ENCODE data around the gene PLD1.
A peak's percentile ranks its signal among the peaks of the same experiment; 100 is the strongest.
"Not testable (repeated sequence)": the region's sequence is repeated elsewhere in the genome, so short reads cannot be mapped to it uniquely, and the experiment has no call there.

Gene PLD1

DNA sequence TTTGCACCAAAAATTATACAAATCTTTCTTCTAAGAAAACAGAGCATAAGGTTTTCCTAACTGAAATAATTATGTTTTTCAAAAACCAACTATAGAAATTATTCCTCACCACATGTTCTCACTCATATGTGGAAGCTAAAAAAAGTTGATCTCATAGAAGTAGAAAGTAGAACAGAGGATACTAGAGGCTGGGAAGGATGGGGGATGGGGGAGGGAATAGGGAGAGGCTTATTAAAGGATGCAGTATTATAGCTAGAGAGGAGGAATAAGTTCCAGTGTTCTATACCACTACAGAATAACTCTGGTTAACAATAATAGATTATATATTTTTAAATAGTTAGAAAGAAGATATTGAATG is 20.2 kb upstream of the PLD1 start:
- no peak for TF ChIP-seq ZNF274 (IDR thresholded peaks at IDR 0.05; ENCODE audit: low read depth, low read length)
- H3K4me3 ChIP-seq (ENCODE audit: low read length): no peak overlapping the region

DNA sequence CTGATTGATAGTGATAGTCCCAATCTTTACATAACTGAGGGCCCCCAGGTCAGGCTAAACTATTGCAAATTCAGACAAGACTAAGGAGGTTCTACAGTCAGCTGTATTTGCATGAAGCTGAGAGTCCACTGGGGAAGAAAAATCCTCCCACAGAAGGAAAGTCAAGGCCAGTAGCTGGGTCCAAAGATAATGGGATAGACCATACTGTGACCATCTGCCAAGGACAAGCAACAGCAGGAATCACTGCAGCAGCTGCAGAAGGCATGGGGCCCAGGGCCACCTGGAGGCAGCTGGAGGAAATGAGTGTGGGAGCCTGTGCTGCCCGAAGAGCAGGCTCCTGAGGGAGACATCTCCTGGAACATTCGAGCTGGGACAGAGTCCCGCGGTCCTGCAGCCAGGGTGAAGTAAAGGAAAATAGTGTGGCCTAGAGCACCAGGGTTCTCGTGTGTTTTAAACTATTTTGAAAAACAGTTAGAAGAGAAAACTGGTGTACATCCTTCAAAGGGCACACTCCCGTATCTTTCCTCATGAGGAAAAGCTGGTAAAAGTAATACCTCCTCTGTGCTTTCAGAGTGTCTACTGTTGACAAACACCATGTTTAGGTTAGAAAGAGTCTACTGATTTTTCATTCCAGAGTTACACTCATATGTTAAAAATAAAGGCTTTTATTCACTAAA is 19.7 kb upstream of the PLD1 start:
- no peak for TF ChIP-seq ZNF274 (IDR thresholded peaks at IDR 0.05; ENCODE audit: low read depth, low read length)

DNA sequence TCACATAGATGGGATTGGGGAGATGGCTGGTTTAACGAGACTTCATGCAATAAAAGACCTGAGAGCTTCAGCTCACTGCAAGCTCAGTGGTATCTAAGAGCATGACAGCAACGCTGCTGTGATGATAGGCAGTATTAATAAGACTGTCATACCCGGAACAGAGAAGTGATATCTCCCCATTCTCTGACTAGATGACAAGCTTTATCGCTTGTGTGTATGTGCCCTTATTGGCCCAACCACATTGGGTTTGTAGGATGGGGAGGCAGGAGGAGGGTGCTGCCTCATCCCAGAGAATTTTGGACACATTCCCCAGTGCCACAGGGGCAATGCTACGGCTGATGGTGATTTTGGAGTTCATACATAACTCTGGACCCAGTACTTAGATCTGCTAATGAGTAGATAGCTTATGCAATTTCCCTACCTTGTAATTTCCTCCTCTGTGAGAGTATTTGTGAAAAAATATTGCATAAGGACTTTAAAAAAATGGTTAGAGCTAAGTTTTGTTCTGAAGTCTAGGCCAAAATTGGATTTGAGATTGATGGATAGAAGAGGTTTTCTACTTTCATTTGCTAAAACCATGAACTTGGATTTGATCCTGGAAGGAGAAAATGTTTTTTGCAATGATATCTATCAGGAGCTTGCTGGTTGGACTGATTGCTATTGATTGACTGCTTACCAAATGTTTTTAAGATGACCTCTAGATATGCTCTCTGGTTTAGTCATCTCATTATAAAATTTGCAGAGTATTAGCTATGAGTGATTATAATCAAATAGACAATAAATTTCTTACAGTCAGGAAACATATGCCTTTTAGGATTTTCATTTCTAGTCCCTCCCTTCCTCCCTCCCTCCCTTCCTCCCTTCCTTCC is 18.9 kb upstream of the PLD1 start:
- TF ChIP-seq ZNF274 (IDR thresholded peaks at IDR 0.05; ENCODE audit: low read depth, low read length): no peak
- no peak overlapping the region for H3K4me3 ChIP-seq (ENCODE audit: low read length)

More for the DNA sequence above, 19.7 kb upstream of the PLD1 start:
- H3K4me3 ChIP-seq (ENCODE audit: low read length): no peak overlapping the region

DNA sequence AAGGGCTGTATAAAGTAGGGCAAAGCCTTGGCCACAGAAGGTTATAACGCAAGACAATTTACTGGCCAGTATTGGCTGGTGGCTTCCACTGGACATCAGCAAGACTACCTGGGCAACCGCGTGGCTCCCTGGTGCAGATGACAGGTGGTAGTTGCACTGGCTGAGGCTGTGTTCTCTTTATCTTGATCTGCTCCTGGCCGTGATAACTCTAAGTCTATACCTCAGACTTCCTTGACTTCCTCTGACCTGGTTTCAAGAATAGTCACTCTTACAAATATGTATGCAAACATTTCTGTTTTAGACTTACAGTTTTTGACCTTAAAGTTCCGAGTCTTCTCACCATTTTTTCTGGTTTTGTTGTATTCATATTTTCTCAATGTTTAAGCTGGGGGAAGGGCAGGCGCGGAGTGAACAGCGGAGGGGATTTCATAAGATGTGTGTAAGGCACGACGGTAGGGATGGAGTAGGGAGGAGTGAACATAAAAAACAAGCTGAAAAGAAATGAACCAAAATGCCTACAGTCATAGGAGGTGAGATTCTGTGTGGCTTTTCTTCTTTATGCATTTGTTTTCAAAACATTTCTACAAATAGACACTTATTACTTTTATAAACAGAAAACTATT is 17.7 kb upstream of the PLD1 start:
- H3K4me3 ChIP-seq (ENCODE audit: low read length): no peak overlapping the region
- no peak for TF ChIP-seq ZNF274 (IDR thresholded peaks at IDR 0.05; ENCODE audit: low read depth, low read length)

DNA sequence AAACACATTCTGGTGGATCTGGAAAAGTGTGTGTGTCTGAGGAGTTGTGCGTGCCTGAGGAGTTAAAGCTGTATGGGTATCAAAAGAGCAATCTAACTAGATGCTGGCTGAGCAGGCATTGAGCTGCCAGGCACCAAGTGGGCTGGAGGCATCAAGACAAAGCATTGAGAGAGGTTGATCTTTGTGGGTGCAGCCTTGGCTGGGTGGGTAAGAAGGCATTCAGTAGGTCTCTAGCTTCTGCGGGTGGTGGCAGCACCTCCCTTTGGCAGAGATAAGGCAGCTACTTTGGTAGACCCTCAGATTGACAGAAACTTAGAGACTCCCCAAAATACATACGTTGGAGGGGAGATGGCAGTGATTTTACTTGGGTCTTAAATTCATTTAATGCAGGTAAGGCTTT is 17.1 kb upstream of the PLD1 start:
- no peak overlapping the region for H3K4me3 ChIP-seq (ENCODE audit: low read length)
- TF ChIP-seq ZNF274 (IDR thresholded peaks at IDR 0.05; ENCODE audit: low read depth, low read length): no peak

DNA sequence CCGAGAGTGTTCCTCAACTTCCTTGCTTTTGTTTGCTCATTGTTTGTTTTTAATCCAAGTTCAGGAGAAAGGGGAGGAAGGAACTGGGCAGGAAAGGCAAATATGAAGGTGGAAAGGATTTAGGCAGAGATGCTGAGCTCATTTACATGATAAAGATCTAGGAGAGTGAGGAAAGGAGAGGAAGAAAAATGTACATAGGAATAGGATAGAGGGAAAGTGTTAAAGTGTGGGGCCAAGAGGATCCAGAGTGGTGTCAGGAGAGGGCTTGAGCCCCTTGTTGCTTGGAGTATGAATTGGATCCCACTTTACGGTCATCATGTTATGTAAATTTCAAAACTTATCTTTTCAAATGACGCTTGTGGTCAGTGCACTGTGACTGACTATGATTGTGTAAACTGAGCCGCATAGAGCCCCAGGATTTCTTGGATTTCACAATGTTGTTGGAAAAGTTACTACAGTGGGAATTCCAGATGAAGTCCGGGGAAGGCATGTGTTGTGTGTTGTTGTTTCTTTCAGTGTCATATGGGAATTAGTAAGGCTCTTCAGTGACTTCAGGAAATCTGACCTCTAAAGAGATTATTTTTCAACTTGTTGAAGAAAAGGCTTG is 15.0 kb upstream of the PLD1 start:
- H3K4me3 ChIP-seq (ENCODE audit: low read length): no peak overlapping the region
- no peak for TF ChIP-seq ZNF274 (IDR thresholded peaks at IDR 0.05; ENCODE audit: low read depth, low read length)

DNA sequence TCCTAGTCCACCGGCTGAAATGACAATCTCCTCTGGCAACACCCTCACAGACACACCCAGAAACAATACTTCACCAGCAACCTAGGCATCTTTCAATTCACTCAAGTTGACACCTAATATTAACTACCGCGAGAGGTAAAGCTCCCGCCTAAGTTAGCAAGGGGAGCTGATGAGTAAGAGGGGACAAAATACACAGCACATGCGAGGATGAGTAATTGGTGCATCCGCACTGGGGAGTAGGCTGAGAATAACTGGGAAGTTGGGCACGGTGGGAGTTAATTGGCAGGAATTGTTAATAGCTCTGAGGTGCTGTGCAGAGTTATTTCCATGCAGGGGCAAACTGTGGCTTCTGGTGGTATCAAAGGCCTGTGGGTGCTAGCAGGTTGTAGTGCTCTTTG is 14.5 kb upstream of the PLD1 start:
- TF ChIP-seq ZNF274 (IDR thresholded peaks at IDR 0.05; ENCODE audit: low read depth, low read length): no peak
- H3K4me3 ChIP-seq (ENCODE audit: low read length): no peak overlapping the region

DNA sequence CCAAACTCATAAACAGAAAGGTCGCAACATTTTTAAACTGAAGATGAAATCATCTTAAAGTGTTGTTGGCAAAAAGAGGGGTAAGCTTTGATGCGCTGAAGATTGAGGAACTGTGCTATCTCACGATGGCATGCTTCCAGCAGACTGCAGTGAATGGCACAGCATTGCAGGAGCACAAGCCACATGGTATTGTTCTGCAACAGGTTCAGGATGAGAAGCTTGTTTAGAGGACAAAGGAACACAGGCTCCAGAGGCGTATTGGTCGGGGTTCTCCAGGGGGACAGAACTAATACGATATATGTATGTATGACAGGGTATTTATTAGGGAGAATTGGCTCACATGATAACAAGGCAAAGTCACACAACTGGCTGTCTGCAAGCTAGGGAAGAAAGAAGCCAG is 13.8 kb upstream of the PLD1 start:
- TF ChIP-seq ZNF274 (IDR thresholded peaks at IDR 0.05; ENCODE audit: low read depth, low read length): no peak
- no peak overlapping the region for H3K4me3 ChIP-seq (ENCODE audit: low read length)

DNA sequence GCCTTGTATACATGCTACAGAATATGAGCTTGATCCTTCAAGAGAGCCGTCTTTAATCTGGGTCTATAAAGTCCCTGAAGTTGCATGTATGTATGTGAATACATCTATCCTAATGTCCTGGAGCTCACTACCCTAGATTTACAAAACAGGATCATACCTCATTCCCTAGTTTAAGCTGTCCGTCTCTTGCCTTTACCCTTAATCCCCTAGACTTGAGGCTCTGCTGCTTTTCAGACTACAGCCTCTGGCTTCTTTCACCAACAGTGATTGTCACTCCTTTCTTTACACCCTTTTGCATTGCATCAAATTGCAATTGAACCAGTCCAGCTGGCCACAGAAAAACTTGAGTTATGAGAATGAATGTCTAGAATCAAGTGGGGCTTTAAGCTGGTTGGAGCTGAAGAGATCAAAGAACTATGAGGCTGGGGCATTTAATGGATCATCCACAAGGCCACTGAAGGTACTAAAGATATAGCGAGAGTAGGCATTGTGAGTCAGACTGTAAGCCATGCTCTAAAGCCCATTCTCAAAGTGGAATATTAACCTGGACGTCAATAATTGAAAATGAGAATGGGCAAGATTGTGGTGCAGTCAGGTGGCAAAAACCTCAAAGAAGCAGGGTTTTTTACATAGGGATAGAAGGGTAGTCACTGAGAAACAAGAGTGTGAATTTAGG is 12.3 kb upstream of the PLD1 start:
- no peak for TF ChIP-seq ZNF274 (IDR thresholded peaks at IDR 0.05; ENCODE audit: low read depth, low read length)

DNA sequence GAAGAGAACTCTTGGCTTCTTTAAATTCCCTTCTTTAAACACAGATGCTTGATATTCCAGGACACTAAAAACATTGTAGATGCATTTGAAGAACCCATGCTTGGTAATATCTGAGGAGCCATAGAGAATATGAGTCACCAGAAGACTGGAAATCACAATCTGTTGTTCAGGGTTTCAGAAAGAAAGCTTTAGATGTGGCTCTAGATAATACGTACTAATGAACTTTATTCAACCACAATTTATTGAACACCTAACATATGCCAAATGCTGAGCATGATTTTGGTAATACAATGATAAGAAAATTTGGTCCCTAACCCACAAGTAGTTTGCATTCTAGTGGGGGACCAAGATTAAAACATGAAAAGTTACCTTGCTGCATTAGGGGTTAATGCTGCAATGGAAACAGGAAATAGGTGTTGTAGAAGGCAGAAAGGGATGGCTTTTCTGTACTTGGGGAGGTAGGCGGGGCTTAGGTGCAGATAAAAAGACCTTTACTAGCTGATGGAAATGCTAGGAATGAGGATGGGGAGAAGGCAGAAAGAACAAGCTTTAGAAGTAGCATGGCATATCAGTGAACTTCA is 11.6 kb upstream of the PLD1 start:
- no peak for TF ChIP-seq ZNF274 (IDR thresholded peaks at IDR 0.05; ENCODE audit: low read depth, low read length)
- peak overlapping the region; percentile 38; the same call in 1 of the 2 replicates for H3K4me3 ChIP-seq (ENCODE audit: low read length)

More for the DNA sequence above, 12.3 kb upstream of the PLD1 start:
- H3K4me3 ChIP-seq (ENCODE audit: low read length): peak overlapping the region; percentile 38; the same call in 1 of the 2 replicates

DNA sequence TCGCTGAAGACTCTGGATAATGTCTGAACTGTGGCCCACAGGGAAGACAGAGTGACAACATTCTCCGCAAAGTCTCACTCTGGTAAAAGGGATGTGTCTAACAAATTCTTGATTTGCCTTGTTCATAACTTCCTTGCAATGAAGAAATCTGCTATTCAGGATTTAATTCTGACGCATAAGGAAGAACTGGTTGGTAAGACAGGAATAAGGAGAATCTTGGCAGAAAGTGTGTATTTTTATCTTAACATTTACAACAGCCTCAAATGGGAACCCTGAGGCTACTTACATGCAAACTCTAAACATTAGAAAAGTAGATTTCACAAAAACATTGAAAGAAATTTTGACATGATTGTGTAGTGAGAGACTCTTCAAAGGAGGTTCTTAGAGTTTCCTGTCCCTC is 10.8 kb upstream of the PLD1 start:
- H3K4me3 ChIP-seq (ENCODE audit: low read length): no peak overlapping the region
- no peak for TF ChIP-seq ZNF274 (IDR thresholded peaks at IDR 0.05; ENCODE audit: low read depth, low read length)

DNA sequence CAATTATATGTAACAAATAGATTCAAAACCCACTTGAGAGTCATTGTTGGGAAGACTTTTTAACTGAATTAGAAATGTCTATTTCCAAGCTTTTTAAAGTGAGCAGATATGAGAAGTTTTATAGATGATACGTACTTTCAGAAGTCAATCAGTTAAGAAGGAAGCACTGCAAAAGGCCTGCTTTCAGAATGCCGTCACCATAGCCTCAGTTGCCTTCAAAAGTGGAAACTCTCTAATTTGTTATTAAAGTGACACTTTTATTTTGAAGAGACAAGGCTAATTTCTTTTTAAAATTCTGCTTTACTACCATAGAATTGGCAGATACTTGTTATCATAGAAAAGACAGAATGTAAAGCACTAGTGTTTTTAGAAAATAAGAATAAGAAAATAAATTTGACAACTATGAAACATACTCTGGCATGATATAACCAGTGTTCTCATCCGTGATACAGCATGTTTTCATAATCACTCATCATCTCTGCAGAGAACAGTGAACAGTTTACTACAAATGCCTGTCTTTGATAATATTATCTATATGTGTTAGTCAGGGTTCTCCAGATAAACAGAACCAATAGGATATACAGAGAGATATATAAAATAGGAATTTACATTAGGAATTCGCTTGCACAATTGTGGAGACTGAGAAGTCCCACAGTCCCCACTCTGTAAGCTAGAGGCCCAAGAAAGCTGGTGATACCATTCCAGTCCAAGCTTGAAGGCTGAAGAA is 7.0 kb upstream of the PLD1 start:
- TF ChIP-seq ZNF274 (IDR thresholded peaks at IDR 0.05; ENCODE audit: low read depth, low read length): no peak

DNA sequence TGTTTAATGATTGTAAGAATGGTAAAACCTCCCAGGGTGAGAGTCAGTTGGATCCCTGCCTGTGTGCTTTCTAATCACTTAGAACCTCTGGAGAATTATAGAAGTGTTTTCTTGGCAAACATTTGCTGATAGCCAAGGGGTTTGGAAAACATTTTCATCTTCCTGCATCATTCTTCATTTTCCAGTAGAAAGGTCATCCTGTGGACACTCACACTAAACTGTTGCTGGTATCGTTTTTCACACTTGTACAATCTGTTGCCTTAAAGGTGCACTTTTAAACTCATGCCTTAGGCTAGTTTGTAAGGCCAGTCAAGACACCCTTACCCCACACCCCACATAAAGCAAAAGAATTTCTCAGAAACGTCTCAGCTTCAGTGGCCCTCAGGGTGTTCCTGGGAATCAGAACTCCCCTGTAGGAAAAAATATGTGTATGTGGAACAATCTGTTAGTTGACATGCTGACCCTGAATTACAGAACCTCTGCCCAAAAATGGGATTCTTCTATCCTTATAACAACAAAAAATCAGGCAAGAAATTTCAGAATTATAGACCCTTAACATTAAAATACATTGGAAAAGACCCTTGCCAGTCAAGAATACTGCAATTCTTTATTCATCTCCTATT is 5.8 kb upstream of the PLD1 start:
- no peak overlapping the region for H3K4me3 ChIP-seq (ENCODE audit: low read length)
- TF ChIP-seq ZNF274 (IDR thresholded peaks at IDR 0.05; ENCODE audit: low read depth, low read length): no peak

More for the DNA sequence above, 7.0 kb upstream of the PLD1 start:
- H3K4me3 ChIP-seq (ENCODE audit: low read length): no peak overlapping the region

DNA sequence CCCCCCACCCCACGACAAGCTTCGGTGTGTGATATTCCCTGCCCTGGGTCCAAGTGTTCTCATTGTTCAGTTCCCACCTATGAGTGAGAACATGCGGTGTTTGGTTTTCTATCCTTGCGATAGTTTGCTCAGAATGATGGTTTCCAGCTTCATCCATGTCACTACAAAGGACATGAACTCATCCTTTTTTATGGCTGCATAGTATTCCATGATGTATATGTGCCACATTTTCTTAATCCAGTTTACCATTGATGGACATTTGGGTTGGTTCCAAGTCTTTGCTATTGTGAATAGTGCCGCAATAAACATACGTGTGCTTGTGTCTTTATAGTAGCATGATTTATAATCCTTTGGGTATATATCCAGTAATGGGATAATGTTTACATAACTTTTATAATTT is 4.4 kb upstream of the PLD1 start:
- not testable (repeated sequence) for H3K4me3 ChIP-seq (ENCODE audit: low read length)
